CD4-positive, alpha-beta T cell (primary cell): ENCODE measurements around the gene KPNA1. TPM values are rescaled to one million over a fixed set of nuclear protein-coding genes. Genes with fewer than 3 reads are reported as not detected.

Experiments
- ATAC-seq: fragments of 200-7000 bp; cut with Tn5 transposase; one replicate; pipeline ENCODE4 v1.10.0; 2022; ENCODE audit warnings: mild to moderate bottlenecking; ENCODE audit not compliant: poor library complexity
- CTCF ChIA-PET: fragments of 350-600 bp; sonication (Branson Sonifier 250); formaldehyde crosslinking; loops from one replicate; lab custom pipeline; 2021; ENCODE audit warnings: antibody characterized with exemption, inconsistent platforms; lab: Charles Lee
- POLR2A ChIA-PET: fragments of 350-600 bp; sonication (Branson Sonifier 250); formaldehyde crosslinking; loops from one replicate; lab custom pipeline; 2021; ENCODE audit warnings: antibody characterized with exemption, inconsistent platforms; lab: Charles Lee
- DNase-seq, 14 experiments: peaks; one replicate each; pipeline ENCODE4 v3.0.0-alpha.2; 2013 to 2020; ENCODE audit warnings: mixed read lengths in 2 of 14
- H3K27ac ChIP-seq, 2 donors: one replicate each; pipeline versions ENCODE4 v1.5.1 to v1.7.0; 2013; ENCODE audit warnings: low read length in 2 of 2, low read depth in 1 of 2, mild to moderate bottlenecking in 1 of 2
- H3K27me3 ChIP-seq, 2 experiments: 1 replicate in 1 of 2; 2 replicates in 1 of 2; pipeline versions ENCODE4 v1.6.1 to v1.7.0; 2013; ENCODE audit warnings: low read length in 2 of 2, control low read depth in 1 of 2, mild to moderate bottlenecking in 1 of 2, moderate library complexity in 1 of 2; ENCODE audit not compliant: insufficient read depth in 2 of 2, control insufficient read depth in 1 of 2
- H3K36me3 ChIP-seq: one replicate; pipeline ENCODE4 v1.6.1; 2013; ENCODE audit warnings: low read length, control low read depth; ENCODE audit not compliant: insufficient read depth
- H3K4me1 ChIP-seq: one replicate; pipeline ENCODE4 v1.6.1; 2013; ENCODE audit warnings: low read length, control low read depth; ENCODE audit not compliant: insufficient read depth
- H3K4me3 ChIP-seq: one replicate; pipeline ENCODE4 v1.5.1; 2013; ENCODE audit warnings: mild to moderate bottlenecking, low read length, moderate library complexity
- H3K9me3 ChIP-seq, 2 experiments: 1 replicate in 1 of 2; 2 replicates in 1 of 2; pipeline versions ENCODE4 v1.6.1 to v1.7.0; 2013; ENCODE audit warnings: low read length in 2 of 2, mild to moderate bottlenecking in 2 of 2, control low read depth in 1 of 2, moderate library complexity in 1 of 2; ENCODE audit not compliant: control insufficient read depth in 1 of 2, insufficient read depth in 1 of 2
- H3K27ac Mint-ChIP-seq: one replicate; pipeline ENCODE4 v1.8.0; 2020; ENCODE audit warnings: mixed read lengths
- H3K27me3 Mint-ChIP-seq: one replicate; pipeline ENCODE4 v1.8.0; 2021; ENCODE audit warnings: mixed read lengths
- H3K36me3 Mint-ChIP-seq: one replicate; pipeline ENCODE4 v1.8.0; 2021; ENCODE audit warnings: low read depth, mixed read lengths
- H3K4me1 Mint-ChIP-seq: one replicate; pipeline ENCODE4 v1.8.0; 2021; ENCODE audit warnings: low read depth, mixed read lengths
- H3K4me3 Mint-ChIP-seq: one replicate; pipeline ENCODE4 v1.8.0; 2020; ENCODE audit warnings: mild to moderate bottlenecking, mixed read lengths
- H3K9me3 Mint-ChIP-seq: one replicate; pipeline ENCODE4 v1.8.0; 2020; ENCODE audit warnings: mixed read lengths
- intact Hi-C, 2 experiments: fragments of 100-400 bp; cut with DNase I in 1 of 2; cut with micrococcal nuclease in 1 of 2; formaldehyde crosslinking; loops; one replicate each; pipeline versions ENCODE4 v1.15.1 to v1.9.0; 2023 to 2025; cut with DNase I, micrococcal nuclease
- total RNA-seq, 174 experiments: library from RNA in 2 of 174; stranded (reverse) in 2 of 174; gene quantifications; one replicate each; pipeline ENCODE4 v1.2.3 and lab custom pipeline; 2021 to 2026
- TF ChIP-seq, protein P1 (sequence below): fragments of 200-600 bp; IDR thresholded peaks from one replicate; pipeline ENCODE4 v1.8.0; 2022; ENCODE audit warnings: antibody characterized with exemption, mild to moderate bottlenecking

KPNA1 gene
- total RNA-seq, 2 experiments from 2014 or later: 46.2 to 49.8 TPM

DNA sequence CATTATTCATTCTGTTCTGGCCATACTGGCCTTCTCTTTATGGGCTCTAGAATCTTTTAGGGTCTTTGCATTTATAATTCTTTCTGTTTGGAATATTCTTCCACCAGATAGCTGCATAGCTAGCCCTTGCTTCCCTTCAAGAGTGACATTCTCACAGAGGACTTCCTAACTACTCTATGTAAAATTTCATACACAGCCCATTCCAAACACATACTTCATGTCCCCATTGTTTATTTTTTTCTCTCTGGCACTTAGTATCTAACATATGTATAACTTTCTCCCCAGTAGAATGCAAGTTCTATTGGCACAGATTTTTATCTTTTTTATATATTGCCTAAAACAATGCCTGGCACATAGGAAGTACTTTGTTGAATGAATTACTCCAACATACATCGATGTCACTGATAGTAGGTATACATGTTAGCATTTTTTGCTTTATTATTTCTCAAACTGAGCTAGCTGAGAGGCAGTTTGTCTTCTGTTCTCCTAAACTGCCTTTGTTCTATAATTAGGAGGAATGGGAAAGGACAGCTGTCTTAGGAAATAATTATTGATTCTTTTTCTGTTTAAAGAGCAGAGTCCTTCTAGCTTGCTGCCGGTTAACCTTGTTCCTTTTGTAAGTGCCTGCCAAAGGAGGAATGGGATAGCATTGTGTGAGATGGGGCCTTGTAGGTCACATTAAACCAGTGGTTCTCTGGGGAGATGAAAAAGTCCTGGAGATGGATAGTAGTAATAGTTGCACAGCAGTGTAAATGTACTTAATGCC lies 122.9 kb downstream of the KPNA1 start:
- peaks cover 6% of the 10 kb centered on the region for H3K36me3 ChIP-seq
- no peaks in the 10 kb centered on the region for H3K4me1 ChIP-seq
- no peak for ATAC-seq
- DNase-seq: no peak
- Mint-ChIP-seq H3K9me3 (no peaks in the 10 kb centered on the region), H3K4me3 (no peak overlapping the region), H3K4me1 (peaks cover 22% of the 10 kb centered on the region), H3K27ac (no peak overlapping the region), H3K36me3 (peaks cover 45% of the 10 kb centered on the region), H3K27me3 (no peaks in the 10 kb centered on the region)
- H3K4me3 ChIP-seq: no peak overlapping the region
- H3K27me3 ChIP-seq: no peaks in the 10 kb centered on the region
- H3K27ac ChIP-seq: no peak overlapping the region
- intact Hi-C loops: loop anchor here (2.0 to 5.0 kb wide), 3 partner anchors 287 to 637 kb away; partner anchors contain the start of gene SEMA5B (in 1 of the 2)
- CTCF ChIA-PET: interaction anchor here (1.0 to 2.8 kb wide), 5 partner anchors 8 to 288 kb away, joined by 3 to 21 read pairs (median 14); partner anchors contain the start of genes FAM162A, MIX23, PARP14 and WDR5B
- H3K9me3 ChIP-seq: no peaks in the 10 kb centered on the region
- POLR2A ChIA-PET: interaction anchor here (1.8 kb wide), 1 partner anchor 24 kb away, joined by 17 read pairs; the partner anchor contains the start of gene WDR5B
- TF ChIP-seq, protein P1, sequence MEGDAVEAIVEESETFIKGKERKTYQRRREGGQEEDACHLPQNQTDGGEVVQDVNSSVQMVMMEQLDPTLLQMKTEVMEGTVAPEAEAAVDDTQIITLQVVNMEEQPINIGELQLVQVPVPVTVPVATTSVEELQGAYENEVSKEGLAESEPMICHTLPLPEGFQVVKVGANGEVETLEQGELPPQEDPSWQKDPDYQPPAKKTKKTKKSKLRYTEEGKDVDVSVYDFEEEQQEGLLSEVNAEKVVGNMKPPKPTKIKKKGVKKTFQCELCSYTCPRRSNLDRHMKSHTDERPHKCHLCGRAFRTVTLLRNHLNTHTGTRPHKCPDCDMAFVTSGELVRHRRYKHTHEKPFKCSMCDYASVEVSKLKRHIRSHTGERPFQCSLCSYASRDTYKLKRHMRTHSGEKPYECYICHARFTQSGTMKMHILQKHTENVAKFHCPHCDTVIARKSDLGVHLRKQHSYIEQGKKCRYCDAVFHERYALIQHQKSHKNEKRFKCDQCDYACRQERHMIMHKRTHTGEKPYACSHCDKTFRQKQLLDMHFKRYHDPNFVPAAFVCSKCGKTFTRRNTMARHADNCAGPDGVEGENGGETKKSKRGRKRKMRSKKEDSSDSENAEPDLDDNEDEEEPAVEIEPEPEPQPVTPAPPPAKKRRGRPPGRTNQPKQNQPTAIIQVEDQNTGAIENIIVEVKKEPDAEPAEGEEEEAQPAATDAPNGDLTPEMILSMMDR: no peak

DNA sequence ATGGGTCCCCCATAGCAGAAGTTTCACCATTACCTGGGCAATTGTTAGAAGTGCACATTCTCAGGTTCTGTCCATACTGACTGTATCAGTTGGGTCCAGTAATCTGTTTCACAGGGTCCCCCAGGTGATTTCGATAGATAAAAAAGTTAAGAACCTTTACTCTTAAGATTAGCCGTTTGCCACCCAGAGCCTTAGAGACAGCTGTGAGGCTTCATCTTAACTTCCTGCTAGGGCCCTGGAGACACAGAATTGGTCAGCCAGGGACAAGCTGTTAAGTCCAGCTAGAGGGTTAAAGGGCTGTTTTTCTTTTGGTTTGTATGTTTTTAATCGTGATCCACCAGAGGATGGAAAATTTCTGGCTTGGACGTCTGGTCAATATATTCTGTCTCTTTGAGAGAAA lies 124.1 kb downstream of the KPNA1 start:
- CTCF ChIA-PET: no interaction called here
- intact Hi-C loops: loop anchor here in 1 of 2 experiments (5.0 kb wide), 1 partner anchor 637 kb away; the partner anchor contains the start of gene SEMA5B
- Mint-ChIP-seq H3K27me3 (no peaks in the 10 kb centered on the region), H3K4me1 (peaks cover 31% of the 10 kb centered on the region), H3K9me3 (no peaks in the 10 kb centered on the region), H3K36me3 (peaks cover 45% of the 10 kb centered on the region), H3K27ac (no peak overlapping the region), H3K4me3 (no peak overlapping the region)
- H3K4me3 ChIP-seq: no peak overlapping the region
- peaks cover 9% of the 10 kb centered on the region for H3K36me3 ChIP-seq
- H3K27ac ChIP-seq: no peak overlapping the region
- TF ChIP-seq, protein P1: no peak
- H3K9me3 ChIP-seq: no peaks in the 10 kb centered on the region
- H3K4me1 ChIP-seq: no peaks in the 10 kb centered on the region
- no peak for ATAC-seq
- H3K27me3 ChIP-seq: no peaks in the 10 kb centered on the region
- POLR2A ChIA-PET: no interaction called here
- DNase-seq: no peak

DNA sequence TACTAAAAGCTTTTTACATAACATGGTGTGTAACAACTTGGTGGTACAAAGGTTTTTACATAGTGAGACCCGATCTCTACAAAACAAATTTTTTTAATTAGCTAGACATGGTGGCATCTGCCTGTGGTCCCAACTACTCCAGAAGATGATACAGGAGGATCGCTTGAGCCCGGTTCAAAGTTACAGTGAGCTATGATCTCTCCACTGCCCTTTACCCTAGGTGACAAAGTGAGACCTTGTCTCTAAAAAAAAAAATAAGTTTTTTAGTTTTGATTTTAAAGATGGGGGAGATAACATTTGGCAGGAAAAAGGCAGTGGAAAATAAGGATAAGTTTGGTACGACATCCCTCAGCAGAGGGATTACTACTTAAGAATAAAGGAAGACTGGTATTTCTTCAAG lies 124.8 kb downstream of the KPNA1 start:
- Mint-ChIP-seq H3K4me3 (no peak overlapping the region), H3K27me3 (no peaks in the 10 kb centered on the region), H3K27ac (no peak overlapping the region), H3K9me3 (no peaks in the 10 kb centered on the region), H3K36me3 (peaks cover 40% of the 10 kb centered on the region), H3K4me1 (peaks cover 37% of the 10 kb centered on the region)
- Histone ChIP-seq H3K27me3 (no peaks in the 10 kb centered on the region), H3K4me3 (no peak overlapping the region), H3K9me3 (no peaks in the 10 kb centered on the region), H3K27ac (no peak overlapping the region), H3K36me3 (peaks cover 9% of the 10 kb centered on the region), H3K4me1 (no peaks in the 10 kb centered on the region)
- intact Hi-C loops: loop anchor here (5.0 to 10.0 kb wide), 5 partner anchors 405 to 735 kb away; partner anchors contain the start of genes EAF2 (in 1 of the 2), GOLGB1 (in 1 of the 2), HSPBAP1 (in 1 of the 2) and IQCB1 (in 1 of the 2)
- ATAC-seq (no peak), DNase-seq (no peak)
- TF ChIP-seq, protein P1: no peak
- POLR2A ChIA-PET: no interaction called here
- CTCF ChIA-PET: no interaction called here
